ENCODE data around the gene C16orf89.

Gene C16orf89

DNA sequence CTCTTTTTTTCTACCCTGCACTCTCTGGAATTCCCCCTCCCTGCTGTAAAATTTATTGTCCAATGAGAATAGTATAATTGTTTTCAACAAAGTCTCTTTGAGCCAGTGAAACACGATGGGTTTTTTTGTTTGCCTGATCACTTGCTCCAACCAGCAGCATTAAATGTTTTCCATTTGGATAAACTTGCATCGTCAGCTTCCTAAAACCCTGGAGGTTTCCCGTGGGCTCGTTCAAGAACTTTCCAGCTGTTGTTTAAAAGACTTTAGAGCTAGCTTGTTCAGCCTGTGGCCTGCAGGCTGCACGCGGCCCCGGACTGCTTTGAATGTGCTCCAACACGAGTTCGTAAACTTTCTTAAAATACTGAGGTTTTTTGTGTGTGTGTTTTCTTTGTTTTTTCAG, 47.0 kb downstream of the C16orf89 start:
- H3K27ac Mint-ChIP-seq, result no peak overlapping the region

DNA sequence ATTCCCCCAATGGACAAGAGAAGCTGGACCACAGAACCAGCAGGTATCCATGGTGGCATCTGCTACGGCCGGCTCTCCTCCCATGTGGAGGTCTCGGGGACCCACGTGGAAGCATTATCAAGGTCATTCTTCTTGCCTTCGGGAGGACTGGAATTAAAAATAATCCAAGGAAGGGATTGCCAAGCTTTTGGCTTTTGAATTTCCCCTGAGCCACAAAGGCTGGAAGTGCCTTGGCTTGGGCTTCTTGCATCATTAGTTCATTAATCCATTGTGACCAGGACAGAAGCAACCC, 48.1 kb downstream of the C16orf89 start:
- Mint-ChIP-seq H3K4me1 (ENCODE audit: low read depth) (no peaks in the 10 kb centered on the region), H3K4me3 (no peak overlapping the region), H3K27ac (no peak overlapping the region), H3K27me3 (ENCODE audit: low read depth) (no peaks in the 10 kb centered on the region), H3K9me3 (no peaks in the 10 kb centered on the region), H3K36me3 (ENCODE audit: low read depth) (no peaks in the 10 kb centered on the region)
- DNase-seq (ENCODE audit: low spot score), result no peak

More for the DNA sequence above, 47.0 kb downstream of the C16orf89 start:
- Mint-ChIP-seq H3K36me3 (ENCODE audit: low read depth) (no peaks in the 10 kb centered on the region), H3K4me1 (ENCODE audit: low read depth) (no peaks in the 10 kb centered on the region), H3K9me3 (no peaks in the 10 kb centered on the region), H3K27me3 (ENCODE audit: low read depth) (no peaks in the 10 kb centered on the region), H3K4me3 (no peak overlapping the region)
- DNase-seq (ENCODE audit: low spot score), result no peak

DNA sequence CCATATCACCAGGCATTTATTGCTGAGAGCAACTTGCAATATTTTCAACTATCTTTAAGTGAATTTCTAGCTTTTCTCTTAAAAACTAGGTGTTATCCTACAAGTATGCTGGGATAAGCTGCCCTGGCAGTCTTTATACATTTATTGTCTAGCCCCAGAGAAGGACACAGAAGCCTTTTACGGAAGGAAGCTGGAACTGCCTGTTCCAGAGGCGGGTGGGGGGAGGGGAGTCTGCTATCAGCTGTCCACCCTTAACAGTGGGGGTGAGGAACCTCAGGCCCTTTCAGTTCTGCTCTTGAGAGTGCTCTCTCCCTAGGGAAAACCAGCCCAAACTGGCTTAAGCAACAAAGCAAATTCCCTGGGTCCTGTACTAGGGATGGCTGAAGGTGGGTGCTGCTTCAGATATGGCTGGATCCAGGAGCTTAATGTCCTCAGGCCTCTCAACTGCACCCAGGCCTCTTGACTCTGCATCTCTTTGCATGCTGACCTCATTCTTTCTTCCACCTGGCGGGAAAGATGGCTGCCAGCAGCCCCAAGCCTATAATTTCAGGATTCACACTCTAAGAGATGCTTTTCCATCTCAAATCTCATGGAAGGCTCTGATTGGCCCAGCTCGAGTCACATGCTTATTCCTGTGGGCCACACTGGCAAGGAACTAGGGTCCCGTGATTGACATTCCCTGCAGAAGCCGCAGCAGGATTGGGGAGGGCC, 48.6 kb downstream of the C16orf89 start:
- H3K27ac Mint-ChIP-seq, result no peak overlapping the region
- no peaks in the 10 kb centered on the region for H3K4me1 Mint-ChIP-seq (ENCODE audit: low read depth)
- H3K36me3 Mint-ChIP-seq (ENCODE audit: low read depth), result no peaks in the 10 kb centered on the region
- H3K9me3 Mint-ChIP-seq, result no peaks in the 10 kb centered on the region
- no peak for DNase-seq (ENCODE audit: low spot score)
- no peaks in the 10 kb centered on the region for H3K27me3 Mint-ChIP-seq (ENCODE audit: low read depth)
- no peak overlapping the region for H3K4me3 Mint-ChIP-seq

DNA sequence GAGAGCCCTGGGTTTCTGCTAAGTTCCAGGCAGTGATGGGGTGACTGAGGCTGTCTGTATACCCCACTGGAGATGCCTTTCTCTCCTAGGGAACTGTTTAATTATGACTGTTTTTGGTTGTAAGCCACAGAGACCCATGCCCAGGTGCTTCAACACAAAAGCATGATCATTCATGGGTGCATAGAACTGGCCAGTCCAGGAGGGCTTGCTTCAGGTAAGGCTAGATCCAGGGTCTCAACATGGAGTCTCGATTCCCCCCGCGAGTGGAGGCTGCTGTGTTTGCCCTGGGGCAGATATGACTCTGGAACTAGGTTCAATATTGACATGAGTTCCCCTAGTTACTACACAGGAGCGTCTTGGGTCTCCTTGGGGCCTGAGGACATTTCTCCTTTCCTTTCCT, 49.9 kb downstream of the C16orf89 start:
- Mint-ChIP-seq H3K36me3 (ENCODE audit: low read depth) (no peaks in the 10 kb centered on the region), H3K27me3 (ENCODE audit: low read depth) (no peaks in the 10 kb centered on the region), H3K4me1 (ENCODE audit: low read depth) (no peaks in the 10 kb centered on the region), H3K9me3 (no peaks in the 10 kb centered on the region), H3K27ac (no peak overlapping the region), H3K4me3 (no peak overlapping the region)
- DNase-seq (ENCODE audit: low spot score), result no peak

DNA sequence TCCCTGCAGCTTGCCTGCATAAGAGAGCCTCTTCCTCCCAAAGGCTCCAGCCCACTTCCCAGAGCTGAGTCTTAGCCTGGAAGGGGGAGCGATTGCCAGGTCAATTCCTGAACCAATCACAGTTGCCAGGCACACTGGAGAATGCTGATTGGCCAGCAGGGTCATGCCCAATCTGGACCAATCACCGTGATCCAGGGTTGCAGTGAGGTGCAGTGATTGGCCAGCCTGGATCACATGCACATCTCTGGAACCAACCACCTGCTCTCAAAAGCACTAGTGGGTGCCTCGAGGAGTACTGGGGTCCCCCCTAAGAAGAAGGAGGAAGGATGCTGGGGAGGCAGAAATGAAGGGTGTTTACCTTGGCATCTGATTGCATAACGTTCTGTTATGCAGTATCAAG, 50.4 kb downstream of the C16orf89 start:
- Mint-ChIP-seq H3K27me3 (ENCODE audit: low read depth) (no peaks in the 10 kb centered on the region), H3K36me3 (ENCODE audit: low read depth) (no peaks in the 10 kb centered on the region), H3K4me3 (no peak overlapping the region), H3K9me3 (no peaks in the 10 kb centered on the region), H3K27ac (no peak overlapping the region), H3K4me1 (ENCODE audit: low read depth) (no peaks in the 10 kb centered on the region)
- DNase-seq (ENCODE audit: low spot score), result no peak

DNA sequence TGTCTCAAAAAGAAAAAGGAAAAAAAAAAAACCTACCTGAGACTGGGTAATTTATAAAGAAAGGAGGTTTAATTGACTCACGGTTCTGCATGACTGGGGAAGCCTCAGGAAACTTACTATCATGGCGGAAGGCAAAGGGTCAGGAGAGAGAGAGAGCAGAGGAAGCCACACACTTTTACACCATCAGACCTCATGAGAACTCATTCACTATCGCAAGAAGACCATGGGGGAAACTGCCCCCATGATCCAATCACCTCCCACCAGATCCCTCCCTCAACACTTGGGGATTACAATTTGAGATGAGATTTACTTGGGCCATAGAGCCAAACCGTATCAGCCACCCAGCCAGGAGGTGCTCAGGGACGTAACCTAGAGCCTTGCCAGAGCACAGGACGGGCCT, 52.9 kb downstream of the C16orf89 start:
- H3K4me1 Mint-ChIP-seq (ENCODE audit: low read depth), result no peaks in the 10 kb centered on the region
- no peaks in the 10 kb centered on the region for H3K36me3 Mint-ChIP-seq (ENCODE audit: low read depth)
- no peak overlapping the region for H3K27ac Mint-ChIP-seq
- no peak for DNase-seq (ENCODE audit: low spot score)
- no peak overlapping the region for H3K4me3 Mint-ChIP-seq
- no peaks in the 10 kb centered on the region for H3K27me3 Mint-ChIP-seq (ENCODE audit: low read depth)
- no peaks in the 10 kb centered on the region for H3K9me3 Mint-ChIP-seq

DNA sequence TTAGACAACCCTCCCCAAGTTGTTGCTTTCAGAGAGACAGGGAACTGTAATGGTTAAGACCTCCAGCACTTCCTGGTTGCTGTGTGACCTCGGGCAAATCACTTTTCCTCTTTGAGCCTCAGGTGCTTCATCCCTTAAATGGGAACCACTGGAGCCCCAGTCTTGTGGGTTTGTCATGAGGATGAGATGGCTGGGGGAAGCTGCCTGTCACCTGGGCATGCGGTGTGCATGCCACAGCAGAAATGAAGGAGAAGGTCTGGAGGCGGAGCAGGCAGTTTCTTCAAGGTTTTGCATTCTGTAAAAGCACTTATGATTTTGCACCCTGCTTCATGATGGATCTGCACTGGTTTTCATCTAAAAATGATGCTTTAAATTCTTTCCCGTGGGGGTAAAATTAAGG, 54.1 kb downstream of the C16orf89 start:
- no peaks in the 10 kb centered on the region for H3K9me3 Mint-ChIP-seq
- H3K4me3 Mint-ChIP-seq, result no peak overlapping the region
- H3K36me3 Mint-ChIP-seq (ENCODE audit: low read depth), result no peaks in the 10 kb centered on the region
- H3K27me3 Mint-ChIP-seq (ENCODE audit: low read depth), result no peaks in the 10 kb centered on the region
- no peak for DNase-seq (ENCODE audit: low spot score)
- H3K4me1 Mint-ChIP-seq (ENCODE audit: low read depth), result no peaks in the 10 kb centered on the region
- H3K27ac Mint-ChIP-seq, result no peak overlapping the region

DNA sequence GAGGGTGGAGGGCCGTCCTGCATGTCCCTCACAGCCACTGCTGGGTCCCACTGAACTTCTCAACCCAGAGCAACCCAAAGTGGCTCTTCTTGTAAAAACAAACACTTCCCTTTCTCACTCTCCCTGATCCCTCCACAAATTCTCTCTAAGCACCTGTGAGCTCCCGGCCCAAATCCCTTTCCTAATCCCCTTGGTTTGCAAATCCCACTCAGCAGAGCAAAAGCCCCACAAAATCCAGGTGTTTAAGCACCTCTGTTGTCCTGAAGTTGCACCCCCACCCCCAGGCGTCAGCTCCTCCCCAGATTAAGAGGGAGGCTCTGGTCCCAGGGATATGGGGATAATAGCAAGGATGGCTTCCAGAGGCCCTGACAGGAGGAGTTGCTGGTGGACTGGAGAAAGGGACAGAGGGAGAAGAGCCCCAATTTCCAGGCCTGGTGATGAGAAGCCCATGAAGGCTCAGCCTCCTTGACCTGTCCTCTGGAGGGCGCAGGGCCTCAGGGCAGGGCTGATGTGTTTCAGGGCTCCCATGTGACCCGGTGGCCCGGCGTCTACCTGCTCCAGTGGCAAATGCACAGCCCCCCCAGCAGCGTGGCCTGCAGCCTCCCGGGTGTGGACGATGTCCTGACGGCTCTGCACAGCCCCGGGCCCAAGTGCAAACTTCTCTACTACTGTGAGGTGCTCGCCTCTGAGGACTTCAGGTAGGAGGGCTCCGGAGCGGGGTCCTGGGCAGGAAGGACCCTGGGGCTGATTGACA, 55.0 kb downstream of the C16orf89 start:
- H3K4me3 Mint-ChIP-seq, result no peak overlapping the region
- no peaks in the 10 kb centered on the region for H3K27me3 Mint-ChIP-seq (ENCODE audit: low read depth)

DNA sequence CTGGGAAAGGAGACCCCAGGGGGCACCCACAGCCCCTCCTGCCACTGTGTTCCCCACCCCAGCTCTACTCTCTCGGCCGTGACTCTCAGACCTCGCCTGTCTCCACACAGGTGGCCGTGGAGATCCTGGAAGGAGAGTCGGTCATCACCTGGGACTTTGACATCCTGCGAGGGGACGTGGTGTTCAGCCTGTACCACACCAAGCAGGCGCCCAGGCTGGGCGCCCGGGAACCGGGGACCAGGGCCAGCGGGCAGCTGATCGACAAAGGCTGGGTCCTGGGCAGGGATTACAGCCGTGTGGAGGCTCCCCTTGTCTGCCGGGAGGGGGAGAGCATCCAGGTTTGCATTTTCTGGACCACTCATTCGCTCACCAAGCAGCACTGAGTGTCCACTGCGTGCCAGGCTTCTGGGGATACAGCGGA, 57.4 kb downstream of the C16orf89 start:
- Mint-ChIP-seq H3K27me3 (ENCODE audit: low read depth) (no peaks in the 10 kb centered on the region), H3K4me3 (no peak overlapping the region), H3K36me3 (ENCODE audit: low read depth) (no peaks in the 10 kb centered on the region), H3K4me1 (ENCODE audit: low read depth) (no peaks in the 10 kb centered on the region), H3K9me3 (no peaks in the 10 kb centered on the region), H3K27ac (no peak overlapping the region)
- DNase-seq (ENCODE audit: low spot score), result no peak

More for the DNA sequence above, 55.0 kb downstream of the C16orf89 start:
- H3K36me3 Mint-ChIP-seq (ENCODE audit: low read depth), result no peaks in the 10 kb centered on the region
- no peaks in the 10 kb centered on the region for H3K4me1 Mint-ChIP-seq (ENCODE audit: low read depth)
- DNase-seq (ENCODE audit: low spot score), result no peak
- no peak overlapping the region for H3K27ac Mint-ChIP-seq
- H3K9me3 Mint-ChIP-seq, result no peaks in the 10 kb centered on the region

DNA sequence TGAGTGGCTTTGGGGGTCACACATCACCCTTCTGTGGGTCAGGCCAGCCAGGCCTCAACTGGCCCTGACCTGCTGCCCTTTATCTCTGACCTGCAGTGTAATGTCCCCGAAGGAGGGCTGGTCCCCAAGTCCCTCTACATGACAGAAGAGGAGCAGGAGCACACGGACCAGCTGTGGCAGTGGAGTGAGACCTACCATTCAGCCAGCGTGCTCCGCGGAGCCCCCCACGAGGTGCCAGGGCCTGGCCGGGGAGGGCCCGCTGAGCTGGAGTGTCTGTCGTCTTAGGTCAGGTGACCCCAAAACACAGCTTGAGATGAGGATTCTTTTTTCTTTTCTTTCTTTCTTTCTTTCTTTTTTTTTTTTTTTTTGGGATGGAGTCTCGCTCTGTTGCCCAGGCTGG, 58.5 kb downstream of the C16orf89 start:
- H3K27ac Mint-ChIP-seq, result no peak overlapping the region
- no peaks in the 10 kb centered on the region for H3K9me3 Mint-ChIP-seq
- no peaks in the 10 kb centered on the region for H3K27me3 Mint-ChIP-seq (ENCODE audit: low read depth)
- H3K4me3 Mint-ChIP-seq, result no peak overlapping the region
- H3K4me1 Mint-ChIP-seq (ENCODE audit: low read depth), result no peaks in the 10 kb centered on the region
- no peak for DNase-seq (ENCODE audit: low spot score)
- no peaks in the 10 kb centered on the region for H3K36me3 Mint-ChIP-seq (ENCODE audit: low read depth)

DNA sequence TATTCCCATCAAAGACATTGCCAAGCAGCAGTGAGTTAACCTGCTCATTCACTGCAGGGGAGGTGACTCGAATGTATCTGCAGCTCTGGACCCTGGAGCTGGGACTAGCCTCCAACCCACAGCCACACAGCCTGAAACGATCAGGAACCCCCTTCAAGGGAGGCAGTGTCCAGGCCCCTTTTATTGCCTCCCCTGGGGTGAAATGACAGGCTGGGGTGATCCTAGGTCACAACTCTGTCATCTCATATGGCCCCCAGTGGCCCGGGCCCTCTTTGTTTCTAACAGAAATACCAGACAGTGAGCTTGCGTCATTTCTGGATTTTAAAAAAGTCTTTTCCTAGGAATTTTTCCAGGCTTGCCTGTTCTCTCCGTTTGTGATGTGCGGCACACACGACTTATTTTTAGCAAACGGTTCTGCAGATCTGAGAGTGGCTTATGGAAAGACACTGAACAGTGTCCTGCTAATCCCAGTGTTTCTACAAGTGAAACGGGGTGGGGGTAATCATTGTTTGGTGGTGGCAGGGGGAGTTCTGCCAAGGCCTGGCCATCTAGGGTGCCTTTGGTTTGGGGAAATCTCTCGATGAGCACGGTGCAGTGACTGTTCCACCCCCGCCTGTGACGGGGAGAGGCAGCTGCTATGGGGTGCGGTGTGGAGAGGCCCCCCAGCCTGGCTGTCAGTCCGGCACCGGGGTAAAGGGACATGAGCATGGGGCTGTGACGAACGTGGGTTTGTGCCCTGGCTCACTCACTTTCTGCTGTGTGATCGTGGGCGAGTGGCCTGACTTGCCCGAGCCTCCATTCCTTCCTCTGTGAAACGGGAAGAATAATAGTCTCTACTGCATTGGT, 59.2 kb downstream of the C16orf89 start:
- Mint-ChIP-seq H3K4me1 (ENCODE audit: low read depth) (no peaks in the 10 kb centered on the region), H3K27me3 (ENCODE audit: low read depth) (no peaks in the 10 kb centered on the region), H3K27ac (no peak overlapping the region), H3K9me3 (no peaks in the 10 kb centered on the region), H3K4me3 (no peak overlapping the region), H3K36me3 (ENCODE audit: low read depth) (no peaks in the 10 kb centered on the region)
- DNase-seq (ENCODE audit: low spot score), result no peak

DNA sequence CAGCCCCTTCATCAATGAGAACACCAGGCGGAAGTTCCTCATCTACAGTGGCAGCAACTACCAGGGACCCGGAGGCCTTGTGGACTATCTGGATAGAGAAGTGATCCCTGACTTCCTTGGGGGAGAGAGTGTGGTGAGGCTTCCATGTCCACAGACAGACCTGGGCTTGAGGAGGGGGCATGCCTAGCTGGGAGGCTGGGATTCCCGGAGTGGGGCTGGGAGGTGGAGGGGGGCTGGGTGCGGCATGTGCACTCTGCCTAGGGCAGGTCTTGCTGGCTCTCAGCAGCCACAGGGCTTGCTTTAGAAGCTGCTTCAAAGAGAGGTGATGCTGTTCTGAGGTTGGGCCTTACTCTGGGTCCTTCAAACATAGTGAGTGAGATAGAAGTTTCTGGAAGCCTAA, 59.8 kb downstream of the C16orf89 start:
- Mint-ChIP-seq H3K36me3 (ENCODE audit: low read depth) (no peaks in the 10 kb centered on the region), H3K4me3 (no peak overlapping the region), H3K4me1 (ENCODE audit: low read depth) (no peaks in the 10 kb centered on the region), H3K9me3 (no peaks in the 10 kb centered on the region), H3K27ac (no peak overlapping the region), H3K27me3 (ENCODE audit: low read depth) (no peaks in the 10 kb centered on the region)
- no peak for DNase-seq (ENCODE audit: low spot score)

DNA sequence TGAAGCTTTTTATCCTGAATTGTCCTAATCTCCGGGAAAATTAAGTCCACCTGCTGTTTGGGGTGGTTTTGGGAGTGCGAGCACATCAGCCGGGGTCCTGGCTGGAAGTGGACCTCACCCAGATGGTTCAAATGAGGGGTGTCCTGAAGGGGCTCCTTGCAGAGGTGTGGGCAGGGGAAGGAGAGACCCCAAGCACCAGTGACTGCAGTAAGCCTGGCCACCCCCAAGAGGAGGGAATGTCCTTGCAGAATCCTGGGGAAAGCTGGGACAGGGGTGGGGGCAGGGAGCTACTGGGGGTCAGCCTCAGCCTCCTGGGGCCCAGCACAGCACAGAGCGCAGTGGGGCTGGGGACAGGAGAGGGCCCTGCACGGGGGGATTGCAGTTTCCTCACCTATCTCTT, 61.4 kb downstream of the C16orf89 start:
- no peaks in the 10 kb centered on the region for H3K27me3 Mint-ChIP-seq (ENCODE audit: low read depth)
- H3K27ac Mint-ChIP-seq, result no peak overlapping the region
- no peaks in the 10 kb centered on the region for H3K4me1 Mint-ChIP-seq (ENCODE audit: low read depth)
- H3K9me3 Mint-ChIP-seq, result no peaks in the 10 kb centered on the region
- no peaks in the 10 kb centered on the region for H3K36me3 Mint-ChIP-seq (ENCODE audit: low read depth)
- DNase-seq (ENCODE audit: low spot score), result no peak
- H3K4me3 Mint-ChIP-seq, result no peak overlapping the region

DNA sequence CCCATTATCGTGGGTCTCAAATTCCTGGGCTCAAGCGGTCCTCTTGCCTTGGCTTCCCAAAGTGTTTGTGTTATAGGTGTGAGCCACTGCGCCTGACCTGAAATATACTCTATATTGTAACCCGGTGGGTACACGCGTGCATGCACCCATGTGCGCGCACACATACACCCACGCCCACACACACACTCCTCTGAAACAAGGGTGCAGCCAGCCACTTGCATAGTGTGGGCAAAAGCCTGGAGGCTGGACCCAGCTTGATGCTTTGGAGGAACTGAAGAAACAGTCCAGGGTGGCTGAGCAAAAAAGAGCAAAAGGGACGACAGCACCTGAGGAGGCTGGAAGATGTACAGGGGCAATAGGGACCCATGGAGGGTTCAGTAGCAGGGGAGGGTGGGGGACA, 61.9 kb downstream of the C16orf89 start:
- DNase-seq (ENCODE audit: low spot score), result no peak
- H3K27me3 Mint-ChIP-seq (ENCODE audit: low read depth), result no peaks in the 10 kb centered on the region
- H3K9me3 Mint-ChIP-seq, result no peaks in the 10 kb centered on the region
- H3K36me3 Mint-ChIP-seq (ENCODE audit: low read depth), result no peaks in the 10 kb centered on the region
- no peak overlapping the region for H3K27ac Mint-ChIP-seq
- no peak overlapping the region for H3K4me3 Mint-ChIP-seq
- H3K4me1 Mint-ChIP-seq (ENCODE audit: low read depth), result no peaks in the 10 kb centered on the region

Data from T-helper 2 cell treated with Interferon-gamma antibody and Interleukin-4, amounts not matched to agents 5 μg/mL and 100 μg/mL, for 36 hours (primary cell).